T-helper 17 cell (primary cell): ENCODE data around the gene RAB6A. TPM values are rescaled to one million over a fixed set of nuclear protein-coding genes. Genes with fewer than 3 reads are reported as not detected.
"Not testable (repeated sequence)": the region's sequence is repeated elsewhere in the genome, so short reads cannot be mapped to it uniquely, and the experiment has no call there.

Experiments
- ATAC-seq: fragments of 150-1000 bp; cut with Tn5 transposase; 2 replicates; pipeline ENCODE4 v1.10.0; 2021; ENCODE audit warnings: mild to moderate bottlenecking, moderate library complexity
- DNase-seq, 3 donors: peaks; one replicate each; pipeline versions ENCODE4 v3.0.0 to v3.0.0-alpha.2; 2020 to 2021
- H3K9me3 ChIP-seq: one replicate; pipeline ENCODE4 v1.7.0; 2013; ENCODE audit warnings: low read length, mild to moderate bottlenecking; ENCODE audit not compliant: control insufficient read depth, poor library complexity, severe bottlenecking
- H3K27ac Mint-ChIP-seq: one replicate; pipeline ENCODE4 v1.8.0; 2022; ENCODE audit warnings: mild to moderate bottlenecking, moderate library complexity, mixed read lengths
- H3K27me3 Mint-ChIP-seq: one replicate; pipeline ENCODE4 v1.8.0; 2022; ENCODE audit warnings: mixed read lengths
- H3K36me3 Mint-ChIP-seq: one replicate; pipeline ENCODE4 v1.8.0; 2022; ENCODE audit warnings: low read depth, mixed read lengths
- H3K4me1 Mint-ChIP-seq: one replicate; pipeline ENCODE4 v1.8.0; 2022; ENCODE audit warnings: mild to moderate bottlenecking, mixed read lengths
- H3K4me3 Mint-ChIP-seq: one replicate; pipeline ENCODE4 v1.8.0; 2022; ENCODE audit warnings: mild to moderate bottlenecking, moderate library complexity, mixed read lengths
- total RNA-seq, 4 donors: library from RNA in 2 of 4; stranded (reverse) in 2 of 4; gene quantifications; one replicate each; pipeline ENCODE4 v1.2.3 and lab custom pipeline; 2022 to 2026

RAB6A gene
- total RNA-seq, 2 donors from 2014 or later = 63.8 to 70.3 TPM

GRCh38 chr11:73785467-73785866 lies 24.6 kb upstream of the RAB6A start:
- H3K27me3 Mint-ChIP-seq, DNase-seq, H3K36me3 Mint-ChIP-seq, H3K4me3 Mint-ChIP-seq, ATAC-seq, H3K9me3 ChIP-seq, H3K27ac Mint-ChIP-seq: not testable (repeated sequence)
- H3K4me1 Mint-ChIP-seq = peaks cover 15% of the 10 kb centered on the region

DNA sequence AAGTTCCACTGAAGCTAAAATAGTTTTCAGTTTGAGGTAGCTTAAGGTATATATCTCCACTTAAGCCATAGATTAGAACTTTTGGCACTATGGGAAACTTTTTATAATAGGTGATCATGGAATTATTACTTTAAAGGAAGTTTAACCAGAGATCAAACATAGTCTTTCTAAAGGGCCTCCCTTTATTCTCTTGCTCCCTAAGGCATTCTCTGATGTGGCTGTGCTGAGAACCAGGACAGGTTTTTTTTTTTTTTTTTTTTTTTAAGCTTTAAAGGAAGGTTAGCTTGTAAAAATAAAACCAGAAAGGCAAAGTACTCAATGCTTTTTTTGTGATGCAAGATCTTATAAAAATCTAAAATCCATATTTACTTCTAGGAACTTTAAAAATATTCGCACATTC lies 23.9 kb upstream of the RAB6A start:
- peaks cover 15% of the 10 kb centered on the region for H3K4me1 Mint-ChIP-seq
- no peaks in the 10 kb centered on the region for H3K9me3 ChIP-seq
- no peak overlapping the region for H3K27ac Mint-ChIP-seq
- H3K36me3 Mint-ChIP-seq = peaks cover 6% of the 10 kb centered on the region
- no peak overlapping the region for H3K4me3 Mint-ChIP-seq
- ATAC-seq (no peak), DNase-seq (no peak)
- no peaks in the 10 kb centered on the region for H3K27me3 Mint-ChIP-seq

GRCh38 chr11:73784080-73784634 lies 23.3 kb upstream of the RAB6A start:
- no peak overlapping the region for H3K4me3 Mint-ChIP-seq
- peaks cover 14% of the 10 kb centered on the region for H3K4me1 Mint-ChIP-seq
- H3K27ac Mint-ChIP-seq = no peak overlapping the region
- H3K27me3 Mint-ChIP-seq = no peaks in the 10 kb centered on the region
- H3K36me3 Mint-ChIP-seq = peaks cover 6% of the 10 kb centered on the region
- no peaks in the 10 kb centered on the region for H3K9me3 ChIP-seq
- no peak for DNase-seq
- ATAC-seq = no peak

GRCh38 chr11:73783483-73784020 lies 22.7 kb upstream of the RAB6A start:
- H3K27me3 Mint-ChIP-seq = no peaks in the 10 kb centered on the region
- ATAC-seq = no peak
- peaks cover 16% of the 10 kb centered on the region for H3K4me1 Mint-ChIP-seq
- peaks cover 6% of the 10 kb centered on the region for H3K36me3 Mint-ChIP-seq
- H3K9me3 ChIP-seq = no peaks in the 10 kb centered on the region
- no peak for DNase-seq
- no peak overlapping the region for H3K4me3 Mint-ChIP-seq
- H3K27ac Mint-ChIP-seq = no peak overlapping the region

DNA sequence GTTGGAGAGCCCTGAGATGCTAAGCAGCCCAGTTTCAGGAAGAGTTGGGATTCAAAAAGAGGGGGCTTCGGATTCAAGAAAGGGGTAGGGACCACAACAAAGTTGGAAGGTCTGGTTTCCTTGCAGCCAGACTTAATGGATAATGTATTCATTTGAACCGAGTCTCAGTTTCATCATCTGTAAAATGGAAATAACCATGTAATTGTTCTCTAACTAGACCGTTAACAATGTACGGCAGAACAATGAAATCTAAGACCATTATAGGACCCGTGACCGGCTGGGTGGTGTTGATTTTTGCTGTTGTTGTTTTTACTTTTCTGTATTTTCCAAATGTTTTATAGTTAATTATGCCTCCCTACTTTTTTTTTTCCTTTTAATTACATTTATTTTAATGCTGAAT lies 20.4 kb upstream of the RAB6A start:
- H3K4me1 Mint-ChIP-seq = peaks cover 10% of the 10 kb centered on the region

GRCh38 chr11:73779084-73779902 lies 18.4 kb upstream of the RAB6A start:
- H3K36me3 Mint-ChIP-seq = peaks cover 2% of the 10 kb centered on the region

More for the DNA sequence above, 20.4 kb upstream of the RAB6A start:
- peaks cover 4% of the 10 kb centered on the region for H3K36me3 Mint-ChIP-seq
- H3K27ac Mint-ChIP-seq = peak overlapping the region; percentile 68
- DNase-seq (no peak), ATAC-seq (no peak)
- no peak overlapping the region for H3K4me3 Mint-ChIP-seq
- no peaks in the 10 kb centered on the region for H3K9me3 ChIP-seq
- H3K27me3 Mint-ChIP-seq = no peaks in the 10 kb centered on the region

DNA sequence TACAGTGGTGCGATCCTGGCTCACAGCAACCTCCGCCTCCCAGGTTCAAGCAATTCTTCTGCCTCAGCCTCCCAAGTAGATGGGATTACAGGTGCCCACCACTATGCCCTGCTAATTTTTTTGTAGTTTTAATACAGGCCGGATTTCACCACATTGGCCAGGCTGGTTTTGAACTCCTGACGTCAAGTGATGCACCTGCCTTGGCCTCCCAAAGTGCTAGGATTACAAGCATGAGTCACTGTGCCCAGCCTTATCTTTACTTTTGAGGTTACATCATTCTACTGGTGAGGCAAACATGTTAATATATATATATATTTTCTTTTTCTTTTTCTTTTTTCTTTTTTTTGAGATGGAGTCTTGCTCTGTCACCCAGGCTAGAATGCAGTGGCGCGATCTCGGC lies 9.9 kb upstream of the RAB6A start:
- not testable (repeated sequence) for H3K27ac Mint-ChIP-seq, DNase-seq, H3K9me3 ChIP-seq, H3K4me1 Mint-ChIP-seq, H3K4me3 Mint-ChIP-seq, H3K36me3 Mint-ChIP-seq, ATAC-seq
- H3K27me3 Mint-ChIP-seq = peaks cover 28% of the 10 kb centered on the region

More at GRCh38 chr11:73779084-73779902, 18.4 kb upstream of the RAB6A start:
- Mint-ChIP-seq H3K27ac (peak overlapping the region; percentile 89), H3K4me1 (peaks cover 7% of the 10 kb centered on the region), H3K4me3 (peak overlapping the region; percentile 86), H3K27me3 (no peaks in the 10 kb centered on the region)
- ATAC-seq = peak; percentile 97
- peak; percentile 94 to 95 (median 95) for DNase-seq
- H3K9me3 ChIP-seq = no peaks in the 10 kb centered on the region

DNA sequence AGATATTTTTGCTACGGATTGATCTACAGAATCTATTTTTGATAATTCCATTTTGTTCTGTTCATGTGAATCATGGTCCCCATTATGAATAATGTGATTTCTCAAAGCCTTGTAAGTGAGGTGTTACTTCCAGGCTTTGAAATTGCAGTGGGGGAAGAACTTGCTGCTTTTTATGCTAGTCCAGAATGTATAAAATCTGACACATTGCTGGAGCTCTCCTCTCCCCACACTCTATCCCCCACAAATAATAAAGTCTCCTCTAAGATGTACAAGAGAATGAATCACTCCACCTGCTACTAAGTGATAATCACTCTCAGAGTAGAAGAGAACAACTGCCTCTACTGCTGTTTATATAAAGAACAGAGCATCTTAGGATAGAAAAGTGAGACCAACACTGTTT lies 5.9 kb upstream of the RAB6A start:
- no peak for DNase-seq
- peaks cover 27% of the 10 kb centered on the region for H3K27me3 Mint-ChIP-seq

GRCh38 chr11:73762732-73763131 lies 1.9 kb upstream of the RAB6A start:
- ATAC-seq (no peak), DNase-seq (no peak)
- peaks cover 22% of the 10 kb centered on the region for H3K4me1 Mint-ChIP-seq
- H3K9me3 ChIP-seq = no peaks in the 10 kb centered on the region
- H3K27ac Mint-ChIP-seq = no peak overlapping the region
- H3K4me3 Mint-ChIP-seq = no peak overlapping the region
- peaks cover 2% of the 10 kb centered on the region for H3K36me3 Mint-ChIP-seq
- H3K27me3 Mint-ChIP-seq = peaks cover 23% of the 10 kb centered on the region

More for the DNA sequence above, 5.9 kb upstream of the RAB6A start:
- no peak for ATAC-seq
- no peak overlapping the region for H3K4me3 Mint-ChIP-seq
- H3K4me1 Mint-ChIP-seq = no peaks in the 10 kb centered on the region
- H3K27ac Mint-ChIP-seq = no peak overlapping the region
- H3K9me3 ChIP-seq = no peaks in the 10 kb centered on the region
- H3K36me3 Mint-ChIP-seq = no peaks in the 10 kb centered on the region

DNA sequence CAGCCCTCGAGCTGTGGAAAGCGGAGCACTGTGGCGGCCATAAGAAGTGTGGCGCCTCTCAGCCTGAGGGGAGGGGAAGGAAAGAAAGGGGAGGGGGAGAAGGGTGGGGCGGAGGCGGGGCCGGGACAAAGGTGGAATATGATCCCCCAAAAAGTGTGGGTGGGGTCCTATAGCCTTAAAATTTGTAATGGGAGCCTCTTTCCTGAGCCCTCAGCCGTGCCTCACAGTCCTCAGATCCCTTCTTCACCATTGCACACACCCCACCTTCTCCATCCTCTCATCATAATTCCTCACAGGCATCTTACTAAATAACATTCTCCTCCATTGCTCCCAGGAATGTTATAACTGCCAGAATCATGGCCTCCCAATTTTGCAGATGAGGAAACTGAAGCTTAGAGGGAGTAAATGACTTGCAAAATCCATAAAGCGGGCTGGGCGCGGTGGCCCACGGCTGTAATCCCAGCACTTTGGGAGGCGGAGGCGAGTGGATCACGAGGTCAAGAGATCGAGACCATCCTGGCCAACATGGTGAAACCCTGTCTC lies 600 bp upstream of the RAB6A start:
- ATAC-seq = peak; percentile 8
- no peaks in the 10 kb centered on the region for H3K9me3 ChIP-seq
- DNase-seq = no peak
- Mint-ChIP-seq H3K36me3 (peaks cover 2% of the 10 kb centered on the region), H3K4me1 (peaks cover 25% of the 10 kb centered on the region), H3K27me3 (peaks cover 11% of the 10 kb centered on the region), H3K27ac (peak overlapping the region; percentile 90), H3K4me3 (peak overlapping the region; percentile 96)

GRCh38 chr11:73760135-73760678 lies 667 bp downstream of the RAB6A start:
- H3K9me3 ChIP-seq = no peaks in the 10 kb centered on the region
- peak overlapping the region; percentile 90 for H3K27ac Mint-ChIP-seq
- peaks cover 3% of the 10 kb centered on the region for H3K27me3 Mint-ChIP-seq
- peak overlapping the region; percentile 96 for H3K4me3 Mint-ChIP-seq
- peaks cover 27% of the 10 kb centered on the region for H3K4me1 Mint-ChIP-seq
- DNase-seq = no peak
- no peak for ATAC-seq
- peaks cover 2% of the 10 kb centered on the region for H3K36me3 Mint-ChIP-seq

DNA sequence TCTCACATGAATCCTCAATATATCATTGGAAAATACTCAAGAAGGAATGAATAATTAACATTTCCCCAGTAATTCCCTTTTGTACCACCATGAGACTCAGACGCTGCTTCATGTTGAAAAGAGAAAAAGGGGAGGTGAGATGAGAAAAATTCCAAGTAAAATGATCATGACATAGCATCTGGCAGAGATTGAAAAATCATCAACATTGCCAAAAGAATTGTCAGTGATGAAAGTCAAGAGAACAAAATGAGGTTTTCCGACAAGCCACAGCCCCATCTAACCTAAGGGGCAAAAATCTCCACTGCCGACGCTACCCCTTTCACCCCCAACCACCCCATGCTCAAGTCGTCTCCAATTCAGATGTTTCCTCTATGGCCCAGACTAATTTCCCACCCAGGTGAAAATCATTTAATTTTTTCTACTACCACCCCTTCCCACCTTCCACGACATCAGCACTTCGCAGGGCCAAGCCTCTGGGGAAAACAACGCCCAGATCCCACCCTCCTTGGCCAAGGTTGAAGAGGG lies 1.2 kb downstream of the RAB6A start:
- Mint-ChIP-seq H3K27me3 (no peaks in the 10 kb centered on the region), H3K27ac (peak overlapping the region; percentile 90), H3K4me1 (peaks cover 27% of the 10 kb centered on the region), H3K36me3 (peaks cover 2% of the 10 kb centered on the region), H3K4me3 (peak overlapping the region; percentile 96)
- no peaks in the 10 kb centered on the region for H3K9me3 ChIP-seq
- ATAC-seq = no peak
- no peak for DNase-seq

DNA sequence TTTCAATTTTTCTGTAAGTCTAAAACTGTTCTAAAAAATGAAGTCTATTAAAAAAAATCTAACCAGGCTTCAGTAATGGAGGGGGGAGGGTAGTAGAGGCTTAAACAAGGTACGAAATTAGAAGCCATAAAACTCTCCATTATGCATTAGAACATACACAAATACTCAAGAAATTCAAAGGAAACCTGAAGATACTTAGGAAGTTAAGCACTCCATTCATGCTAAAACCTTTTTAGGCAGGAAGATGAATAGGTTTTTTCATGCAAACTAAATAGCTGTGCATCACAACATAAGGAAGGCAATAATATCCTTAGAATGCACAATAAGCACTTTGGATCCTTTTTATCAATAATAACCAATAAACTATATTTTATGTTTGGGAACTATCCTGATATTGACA lies 2.4 kb downstream of the RAB6A start:
- H3K27me3 Mint-ChIP-seq = no peaks in the 10 kb centered on the region
- no peaks in the 10 kb centered on the region for H3K9me3 ChIP-seq
- DNase-seq (no peak), ATAC-seq (no peak)
- peaks cover 2% of the 10 kb centered on the region for H3K36me3 Mint-ChIP-seq
- H3K4me3 Mint-ChIP-seq = peak overlapping the region; percentile 36
- H3K27ac Mint-ChIP-seq = peak overlapping the region; percentile 90
- peaks cover 34% of the 10 kb centered on the region for H3K4me1 Mint-ChIP-seq
